ENCODE measurements around the gene MAOA.

DNA sequence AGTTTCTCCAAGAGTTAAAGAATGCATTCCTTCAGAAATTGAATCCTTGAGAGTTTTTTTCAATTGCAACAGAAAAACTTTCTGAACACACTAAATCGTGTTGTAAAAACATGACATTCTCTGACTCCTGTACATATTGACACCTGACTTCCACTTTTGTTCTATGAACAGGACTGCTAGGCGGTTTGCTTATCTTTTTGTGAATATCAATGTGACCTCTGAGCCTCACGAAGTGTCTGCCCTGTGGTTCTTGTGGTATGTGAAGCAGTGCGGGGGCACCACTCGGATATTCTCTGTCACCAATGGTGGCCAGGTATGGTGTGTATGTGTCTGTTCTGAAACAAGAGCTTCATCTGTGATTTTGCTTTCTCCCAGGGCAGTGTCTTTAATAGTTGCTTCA, 71.9 kb downstream of the MAOA start:
- TF ChIP-seq, protein P1, sequence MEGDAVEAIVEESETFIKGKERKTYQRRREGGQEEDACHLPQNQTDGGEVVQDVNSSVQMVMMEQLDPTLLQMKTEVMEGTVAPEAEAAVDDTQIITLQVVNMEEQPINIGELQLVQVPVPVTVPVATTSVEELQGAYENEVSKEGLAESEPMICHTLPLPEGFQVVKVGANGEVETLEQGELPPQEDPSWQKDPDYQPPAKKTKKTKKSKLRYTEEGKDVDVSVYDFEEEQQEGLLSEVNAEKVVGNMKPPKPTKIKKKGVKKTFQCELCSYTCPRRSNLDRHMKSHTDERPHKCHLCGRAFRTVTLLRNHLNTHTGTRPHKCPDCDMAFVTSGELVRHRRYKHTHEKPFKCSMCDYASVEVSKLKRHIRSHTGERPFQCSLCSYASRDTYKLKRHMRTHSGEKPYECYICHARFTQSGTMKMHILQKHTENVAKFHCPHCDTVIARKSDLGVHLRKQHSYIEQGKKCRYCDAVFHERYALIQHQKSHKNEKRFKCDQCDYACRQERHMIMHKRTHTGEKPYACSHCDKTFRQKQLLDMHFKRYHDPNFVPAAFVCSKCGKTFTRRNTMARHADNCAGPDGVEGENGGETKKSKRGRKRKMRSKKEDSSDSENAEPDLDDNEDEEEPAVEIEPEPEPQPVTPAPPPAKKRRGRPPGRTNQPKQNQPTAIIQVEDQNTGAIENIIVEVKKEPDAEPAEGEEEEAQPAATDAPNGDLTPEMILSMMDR (IDR thresholded peaks at IDR 0.05) = no peak
- TF ChIP-seq POLR2A (IDR thresholded peaks at IDR 0.05) (no peak), POLR2AphosphoS5 (IDR thresholded peaks at IDR 0.05; ENCODE audit: insufficient read depth in 1 of 2, low read depth in 1 of 2) (no peak)
